ENCODE measurements around the gene SLC2A10.

SLC2A10 gene

DNA sequence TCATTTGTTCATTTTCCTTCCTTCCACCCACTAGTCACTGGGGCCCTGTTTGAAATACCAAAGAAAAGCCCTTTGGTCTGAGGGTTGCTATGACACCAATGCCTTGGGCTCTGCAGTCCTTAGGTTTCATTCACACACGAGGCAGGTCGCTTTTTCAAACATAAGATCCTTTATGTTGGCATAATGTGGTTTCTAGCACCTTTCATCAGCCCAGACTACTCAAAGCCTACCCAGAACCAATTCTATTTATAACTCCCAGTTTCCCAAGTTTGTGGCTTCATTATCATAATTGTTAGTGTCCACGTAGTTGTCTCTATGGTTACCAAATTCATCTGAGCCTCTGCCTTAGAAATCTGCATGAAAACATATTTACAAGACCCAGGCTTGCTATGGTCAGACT lies 13.6 kb upstream of the SLC2A10 start:
- TF ChIP-seq ISL1 (CRISPR knock-in tag; IDR thresholded peaks at IDR 0.05) (no peak), ARNTL (CRISPR knock-in tag; IDR thresholded peaks at IDR 0.05; ENCODE audit: borderline replicate concordance, low read depth) (no peak), RARB (CRISPR knock-in tag; IDR thresholded peaks at IDR 0.05) (no peak), ESRRG (CRISPR knock-in tag; IDR thresholded peaks at IDR 0.05) (no peak), SNAI2 (CRISPR knock-in tag; IDR thresholded peaks at IDR 0.05) (no peak), ZNF70 (CRISPR knock-in tag; IDR thresholded peaks at IDR 0.05) (no peak), ZFP30 (CRISPR knock-in tag; IDR thresholded peaks at IDR 0.05) (no peak), ZNF8 (CRISPR knock-in tag; IDR thresholded peaks at IDR 0.05) (no peak), OSR1 (CRISPR knock-in tag; IDR thresholded peaks at IDR 0.05) (no peak), GLIS3 (CRISPR knock-in tag; IDR thresholded peaks at IDR 0.05) (no peak), BACH2 (CRISPR knock-in tag; IDR thresholded peaks at IDR 0.05; ENCODE audit: borderline replicate concordance) (no peak), CSDC2 (CRISPR knock-in tag; IDR thresholded peaks at IDR 0.05) (no peak), ZNF565 (CRISPR knock-in tag; conservative IDR thresholded peaks at IDR 0.05; ENCODE audit: low read depth) (no peak)
- TF ChIP-seq, protein P1, sequence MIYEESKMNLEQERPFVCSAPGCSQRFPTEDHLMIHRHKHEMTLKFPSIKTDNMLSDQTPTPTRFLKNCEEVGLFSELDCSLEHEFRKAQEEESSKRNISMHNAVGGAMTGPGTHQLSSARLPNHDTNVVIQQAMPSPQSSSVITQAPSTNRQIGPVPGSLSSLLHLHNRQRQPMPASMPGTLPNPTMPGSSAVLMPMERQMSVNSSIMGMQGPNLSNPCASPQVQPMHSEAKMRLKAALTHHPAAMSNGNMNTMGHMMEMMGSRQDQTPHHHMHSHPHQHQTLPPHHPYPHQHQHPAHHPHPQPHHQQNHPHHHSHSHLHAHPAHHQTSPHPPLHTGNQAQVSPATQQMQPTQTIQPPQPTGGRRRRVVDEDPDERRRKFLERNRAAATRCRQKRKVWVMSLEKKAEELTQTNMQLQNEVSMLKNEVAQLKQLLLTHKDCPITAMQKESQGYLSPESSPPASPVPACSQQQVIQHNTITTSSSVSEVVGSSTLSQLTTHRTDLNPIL (CRISPR knock-in tag; IDR thresholded peaks at IDR 0.05; ENCODE audit: low read depth), result no peak
- TF ChIP-seq, protein P2, sequence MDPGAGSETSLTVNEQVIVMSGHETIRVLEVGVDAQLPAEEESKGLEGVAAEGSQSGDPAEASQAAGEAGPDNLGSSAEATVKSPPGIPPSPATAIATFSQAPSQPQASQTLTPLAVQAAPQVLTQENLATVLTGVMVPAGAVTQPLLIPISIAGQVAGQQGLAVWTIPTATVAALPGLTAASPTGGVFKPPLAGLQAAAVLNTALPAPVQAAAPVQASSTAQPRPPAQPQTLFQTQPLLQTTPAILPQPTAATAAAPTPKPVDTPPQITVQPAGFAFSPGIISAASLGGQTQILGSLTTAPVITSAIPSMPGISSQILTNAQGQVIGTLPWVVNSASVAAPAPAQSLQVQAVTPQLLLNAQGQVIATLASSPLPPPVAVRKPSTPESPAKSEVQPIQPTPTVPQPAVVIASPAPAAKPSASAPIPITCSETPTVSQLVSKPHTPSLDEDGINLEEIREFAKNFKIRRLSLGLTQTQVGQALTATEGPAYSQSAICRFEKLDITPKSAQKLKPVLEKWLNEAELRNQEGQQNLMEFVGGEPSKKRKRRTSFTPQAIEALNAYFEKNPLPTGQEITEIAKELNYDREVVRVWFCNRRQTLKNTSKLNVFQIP (CRISPR knock-in tag; IDR thresholded peaks at IDR 0.05; ENCODE audit: borderline replicate concordance, low read depth), result no peak
- TF ChIP-seq, protein P3, sequence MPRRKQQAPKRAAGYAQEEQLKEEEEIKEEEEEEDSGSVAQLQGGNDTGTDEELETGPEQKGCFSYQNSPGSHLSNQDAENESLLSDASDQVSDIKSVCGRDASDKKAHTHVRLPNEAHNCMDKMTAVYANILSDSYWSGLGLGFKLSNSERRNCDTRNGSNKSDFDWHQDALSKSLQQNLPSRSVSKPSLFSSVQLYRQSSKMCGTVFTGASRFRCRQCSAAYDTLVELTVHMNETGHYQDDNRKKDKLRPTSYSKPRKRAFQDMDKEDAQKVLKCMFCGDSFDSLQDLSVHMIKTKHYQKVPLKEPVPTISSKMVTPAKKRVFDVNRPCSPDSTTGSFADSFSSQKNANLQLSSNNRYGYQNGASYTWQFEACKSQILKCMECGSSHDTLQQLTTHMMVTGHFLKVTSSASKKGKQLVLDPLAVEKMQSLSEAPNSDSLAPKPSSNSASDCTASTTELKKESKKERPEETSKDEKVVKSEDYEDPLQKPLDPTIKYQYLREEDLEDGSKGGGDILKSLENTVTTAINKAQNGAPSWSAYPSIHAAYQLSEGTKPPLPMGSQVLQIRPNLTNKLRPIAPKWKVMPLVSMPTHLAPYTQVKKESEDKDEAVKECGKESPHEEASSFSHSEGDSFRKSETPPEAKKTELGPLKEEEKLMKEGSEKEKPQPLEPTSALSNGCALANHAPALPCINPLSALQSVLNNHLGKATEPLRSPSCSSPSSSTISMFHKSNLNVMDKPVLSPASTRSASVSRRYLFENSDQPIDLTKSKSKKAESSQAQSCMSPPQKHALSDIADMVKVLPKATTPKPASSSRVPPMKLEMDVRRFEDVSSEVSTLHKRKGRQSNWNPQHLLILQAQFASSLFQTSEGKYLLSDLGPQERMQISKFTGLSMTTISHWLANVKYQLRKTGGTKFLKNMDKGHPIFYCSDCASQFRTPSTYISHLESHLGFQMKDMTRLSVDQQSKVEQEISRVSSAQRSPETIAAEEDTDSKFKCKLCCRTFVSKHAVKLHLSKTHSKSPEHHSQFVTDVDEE (CRISPR knock-in tag; IDR thresholded peaks at IDR 0.05), result no peak
- TF ChIP-seq, protein P4, sequence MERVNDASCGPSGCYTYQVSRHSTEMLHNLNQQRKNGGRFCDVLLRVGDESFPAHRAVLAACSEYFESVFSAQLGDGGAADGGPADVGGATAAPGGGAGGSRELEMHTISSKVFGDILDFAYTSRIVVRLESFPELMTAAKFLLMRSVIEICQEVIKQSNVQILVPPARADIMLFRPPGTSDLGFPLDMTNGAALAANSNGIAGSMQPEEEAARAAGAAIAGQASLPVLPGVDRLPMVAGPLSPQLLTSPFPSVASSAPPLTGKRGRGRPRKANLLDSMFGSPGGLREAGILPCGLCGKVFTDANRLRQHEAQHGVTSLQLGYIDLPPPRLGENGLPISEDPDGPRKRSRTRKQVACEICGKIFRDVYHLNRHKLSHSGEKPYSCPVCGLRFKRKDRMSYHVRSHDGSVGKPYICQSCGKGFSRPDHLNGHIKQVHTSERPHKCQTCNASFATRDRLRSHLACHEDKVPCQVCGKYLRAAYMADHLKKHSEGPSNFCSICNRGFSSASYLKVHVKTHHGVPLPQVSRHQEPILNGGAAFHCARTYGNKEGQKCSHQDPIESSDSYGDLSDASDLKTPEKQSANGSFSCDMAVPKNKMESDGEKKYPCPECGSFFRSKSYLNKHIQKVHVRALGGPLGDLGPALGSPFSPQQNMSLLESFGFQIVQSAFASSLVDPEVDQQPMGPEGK (CRISPR knock-in tag; IDR thresholded peaks at IDR 0.05; ENCODE audit: borderline replicate concordance), result no peak
- TF ChIP-seq, protein P5, sequence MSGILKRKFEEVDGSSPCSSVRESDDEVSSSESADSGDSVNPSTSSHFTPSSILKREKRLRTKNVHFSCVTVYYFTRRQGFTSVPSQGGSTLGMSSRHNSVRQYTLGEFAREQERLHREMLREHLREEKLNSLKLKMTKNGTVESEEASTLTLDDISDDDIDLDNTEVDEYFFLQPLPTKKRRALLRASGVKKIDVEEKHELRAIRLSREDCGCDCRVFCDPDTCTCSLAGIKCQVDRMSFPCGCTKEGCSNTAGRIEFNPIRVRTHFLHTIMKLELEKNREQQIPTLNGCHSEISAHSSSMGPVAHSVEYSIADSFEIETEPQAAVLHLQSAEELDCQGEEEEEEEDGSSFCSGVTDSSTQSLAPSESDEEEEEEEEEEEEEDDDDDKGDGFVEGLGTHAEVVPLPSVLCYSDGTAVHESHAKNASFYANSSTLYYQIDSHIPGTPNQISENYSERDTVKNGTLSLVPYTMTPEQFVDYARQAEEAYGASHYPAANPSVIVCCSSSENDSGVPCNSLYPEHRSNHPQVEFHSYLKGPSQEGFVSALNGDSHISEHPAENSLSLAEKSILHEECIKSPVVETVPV (CRISPR knock-in tag; IDR thresholded peaks at IDR 0.05), result no peak
- ATAC-seq, result no peak; the same call in 2 of the 3 replicates

DNA sequence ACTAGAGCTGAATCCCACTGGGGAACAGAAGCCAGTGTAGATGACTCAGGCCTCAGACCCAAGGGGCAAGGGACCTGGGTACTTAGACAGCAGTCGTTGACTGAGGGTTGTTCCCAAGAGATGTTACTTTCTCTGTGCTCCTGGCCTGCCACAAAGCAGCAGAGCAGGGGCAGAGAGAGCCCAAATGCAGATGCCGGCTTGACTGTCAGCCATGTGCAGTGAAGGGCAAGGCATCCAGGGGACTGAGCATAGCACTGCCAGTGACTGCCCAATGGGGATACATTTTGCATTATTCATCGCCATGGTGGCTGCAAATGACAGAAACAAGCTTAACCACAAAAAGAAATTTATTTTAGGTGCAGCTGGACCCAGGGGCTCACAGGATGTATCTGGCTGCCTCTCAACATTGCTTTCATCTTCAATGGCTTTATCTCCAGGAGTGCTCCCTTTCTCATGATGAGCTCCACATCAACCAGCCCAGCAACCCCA lies 12.6 kb upstream of the SLC2A10 start:
- ATAC-seq, result no peak
- no peak for TF ChIP-seq RARB (CRISPR knock-in tag; IDR thresholded peaks at IDR 0.05)
- no peak for TF ChIP-seq ARNTL (CRISPR knock-in tag; IDR thresholded peaks at IDR 0.05; ENCODE audit: borderline replicate concordance, low read depth)
- no peak for TF ChIP-seq ISL1 (CRISPR knock-in tag; IDR thresholded peaks at IDR 0.05)
- TF ChIP-seq OSR1 (CRISPR knock-in tag; IDR thresholded peaks at IDR 0.05), result no peak
- no peak for TF ChIP-seq ZC3H10 (CRISPR knock-in tag; IDR thresholded peaks at IDR 0.05)
- no peak for TF ChIP-seq ESRRG (CRISPR knock-in tag; IDR thresholded peaks at IDR 0.05)
- TF ChIP-seq, protein P1 (CRISPR knock-in tag; IDR thresholded peaks at IDR 0.05; ENCODE audit: low read depth), result no peak
- no peak for TF ChIP-seq PPARA (CRISPR knock-in tag; IDR thresholded peaks at IDR 0.05; ENCODE audit: borderline replicate concordance)
- TF ChIP-seq ZNF8 (CRISPR knock-in tag; IDR thresholded peaks at IDR 0.05), result no peak
- TF ChIP-seq GLIS3 (CRISPR knock-in tag; IDR thresholded peaks at IDR 0.05), result no peak
- TF ChIP-seq, protein P3 (CRISPR knock-in tag; IDR thresholded peaks at IDR 0.05), result no peak
- TF ChIP-seq ZNF70 (CRISPR knock-in tag; IDR thresholded peaks at IDR 0.05), result no peak
- no peak for TF ChIP-seq CSDC2 (CRISPR knock-in tag; IDR thresholded peaks at IDR 0.05)
- TF ChIP-seq TCF4 (CRISPR knock-in tag; IDR thresholded peaks at IDR 0.05; ENCODE audit: borderline replicate concordance), result no peak
- no peak for TF ChIP-seq ZFP30 (CRISPR knock-in tag; IDR thresholded peaks at IDR 0.05)
- TF ChIP-seq ZNF565 (CRISPR knock-in tag; conservative IDR thresholded peaks at IDR 0.05; ENCODE audit: low read depth), result no peak
- TF ChIP-seq TOX (CRISPR knock-in tag; IDR thresholded peaks at IDR 0.05; ENCODE audit: borderline replicate concordance), result no peak
- TF ChIP-seq SNAI2 (CRISPR knock-in tag; IDR thresholded peaks at IDR 0.05), result no peak
- TF ChIP-seq, protein P4 (CRISPR knock-in tag; IDR thresholded peaks at IDR 0.05; ENCODE audit: borderline replicate concordance), result no peak

Data from SK-N-SH treated with all-trans-retinoic acid at 6 μM for 48 hours (cell line).